Testis (tissue), 2 donors: ENCODE data around the gene ACBD3.

Source experiments
- CTCF ChIP-seq, 3 experiments: fragments of 450-650 bp in 2 of 3; fragments of 200-600 bp in 1 of 3; sonication (generic) in 1 of 3; IDR thresholded peaks; one replicate each; pipeline ENCODE4 v1.5.1; 2016 to 2019; ENCODE audit warnings: antibody characterized with exemption in 3 of 3, mild to moderate bottlenecking in 2 of 3, moderate library complexity in 1 of 3
- POLR2A ChIP-seq: fragments of 450-650 bp; IDR thresholded peaks from one replicate; pipeline ENCODE4 v1.6.1; 2017; ENCODE audit warnings: antibody characterized with exemption, mild to moderate bottlenecking, moderate library complexity

DNA sequence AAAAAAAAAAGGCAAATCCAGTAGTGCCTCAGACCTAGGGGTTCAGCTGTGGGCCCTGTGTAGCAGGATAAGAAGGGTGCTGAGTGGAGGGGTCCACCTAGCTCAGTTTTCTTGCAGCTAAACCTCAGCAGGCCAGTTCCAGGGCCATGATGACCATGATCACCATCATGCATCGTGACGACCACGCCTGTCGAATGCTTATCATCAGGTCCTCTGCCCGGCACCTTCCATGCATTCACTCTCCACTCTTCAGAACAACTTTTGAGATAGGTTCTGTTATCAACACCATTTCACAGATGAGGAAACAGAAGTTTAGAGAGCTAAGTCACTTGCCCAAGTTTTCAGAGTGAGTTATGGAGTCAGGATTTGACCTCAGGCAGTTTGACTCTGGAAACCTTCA lies 54.9 kb downstream of the ACBD3 start:
- no peak for TF ChIP-seq CTCF (IDR thresholded peaks at IDR 0.05)
- no peak for TF ChIP-seq POLR2A
